HepG2 (cell line): Measurements from ENCODE around the gene GSTM1. TPM values are rescaled to one million over a fixed set of nuclear protein-coding genes. Genes with fewer than 3 reads are reported as not detected.

Experiments
- DNMT1 ChIP-seq: sonication (generic); formaldehyde crosslinking; IDR thresholded peaks from 2 replicates; pipeline ENCODE4 v1.5.1; 2020; ENCODE audit warnings: mild to moderate bottlenecking, missing genetic modification reagents
- FOXC1 ChIP-seq: sonication (generic); formaldehyde crosslinking; IDR thresholded peaks from 2 replicates; pipeline ENCODE4 v1.8.0; 2022; ENCODE audit warnings: mild to moderate bottlenecking, missing genetic modification reagents, borderline replicate concordance
- KDM3A ChIP-seq: IDR thresholded peaks from 2 replicates; pipeline ENCODE4 v1.6.1; 2018; ENCODE audit warnings: low read depth, missing compliant biosample characterization
- MAF1 ChIP-seq: sonication (generic); formaldehyde crosslinking; IDR thresholded peaks from 2 replicates; pipeline ENCODE4 v1.5.0; 2020; ENCODE audit warnings: missing genetic modification reagents, borderline replicate concordance
- NCOA1 ChIP-seq: sonication (generic); formaldehyde crosslinking; IDR thresholded peaks from 2 replicates; pipeline ENCODE4 v1.9.0; 2021; ENCODE audit warnings: missing genetic modification reagents
- POGZ ChIP-seq: sonication (generic); formaldehyde crosslinking; IDR thresholded peaks from 2 replicates; pipeline ENCODE4 v1.4.0; 2020; ENCODE audit warnings: mild to moderate bottlenecking, missing genetic modification reagents
- SALL1 ChIP-seq: sonication (generic); formaldehyde crosslinking; IDR thresholded peaks from 2 replicates; pipeline ENCODE4 v1.8.0; 2022; ENCODE audit warnings: mild to moderate bottlenecking, missing genetic modification reagents
- SP4 ChIP-seq: sonication (generic); formaldehyde crosslinking; IDR thresholded peaks from 2 replicates; pipeline ENCODE4 v1.8.1; 2023; ENCODE audit warnings: mild to moderate bottlenecking, missing genetic modification reagents
- SPEN ChIP-seq: sonication (generic); formaldehyde crosslinking; IDR thresholded peaks from 2 replicates; pipeline ENCODE4 v1.5.1; 2020; ENCODE audit warnings: low read depth, mild to moderate bottlenecking, missing genetic modification reagents
- ZFP82 ChIP-seq: sonication (generic); formaldehyde crosslinking; IDR thresholded peaks from 2 replicates; pipeline ENCODE4 v1.5.1; 2020; ENCODE audit warnings: mild to moderate bottlenecking, missing genetic modification reagents, borderline replicate concordance
- polyA plus RNA-seq, 8 experiments: library from polyadenylated mRNA; depleted of rRNA in 3 of 8; stranded (reverse) in 7 of 8; unstranded in 1 of 8; fragments of >200 nt; fragmentation: Illumina TruSeq in 4 of 8; extraction: Trizol in 4 of 8; gene quantifications; 2 replicates each; pipeline versions ENCODE4 v1.2.1 to v1.2.3, GENCODE V29; 2011 to 2016; ENCODE audit warnings: low read depth in 4 of 8, missing spikeins in 1 of 8, mixed read lengths in 1 of 8; ENCODE audit not compliant: insufficient read depth in 1 of 8
- total RNA-seq, 5 experiments: library from RNA; depleted of rRNA; stranded (reverse); fragments of >200 nt; fragmentation: Illumina TruSeq; extraction: Trizol; gene quantifications; 2 replicates each; pipeline ENCODE4 v1.2.3, GENCODE V29; 2016; ENCODE audit warnings: low read depth in 1 of 5
- TF ChIP-seq, protein P1 (sequence below): sonication (generic); formaldehyde crosslinking; IDR thresholded peaks from 2 replicates; pipeline ENCODE4 v1.4.0; 2020; ENCODE audit warnings: missing genetic modification reagents
- TF ChIP-seq, protein P2 (sequence below): sonication (generic); formaldehyde crosslinking; IDR thresholded peaks from 2 replicates; pipeline ENCODE4 v1.4.0; 2020; ENCODE audit warnings: missing genetic modification reagents
- TF ChIP-seq, protein P3 (sequence below): sonication (generic); formaldehyde crosslinking; IDR thresholded peaks from 2 replicates; pipeline ENCODE4 v1.5.0; 2020; ENCODE audit warnings: missing genetic modification reagents
- TF ChIP-seq, protein P4 (sequence below): sonication (generic); formaldehyde crosslinking; IDR thresholded peaks from 2 replicates; pipeline ENCODE4 v1.4.0; 2020; ENCODE audit warnings: missing genetic modification reagents, borderline replicate concordance
- TF ChIP-seq, protein P5 (sequence below): IDR thresholded peaks from 2 replicates; pipeline ENCODE4 v1.6.1; 2018; ENCODE audit warnings: missing genetic modification reagents, mild to moderate bottlenecking, missing compliant biosample characterization

The GSTM1 gene
- total and polyA plus RNA-seq, 2 of the 13 experiments (the other 11 are each of a cell fraction or from before 2014, with no cell fraction given) = 0.42 TPM; not detected in 1

DNA sequence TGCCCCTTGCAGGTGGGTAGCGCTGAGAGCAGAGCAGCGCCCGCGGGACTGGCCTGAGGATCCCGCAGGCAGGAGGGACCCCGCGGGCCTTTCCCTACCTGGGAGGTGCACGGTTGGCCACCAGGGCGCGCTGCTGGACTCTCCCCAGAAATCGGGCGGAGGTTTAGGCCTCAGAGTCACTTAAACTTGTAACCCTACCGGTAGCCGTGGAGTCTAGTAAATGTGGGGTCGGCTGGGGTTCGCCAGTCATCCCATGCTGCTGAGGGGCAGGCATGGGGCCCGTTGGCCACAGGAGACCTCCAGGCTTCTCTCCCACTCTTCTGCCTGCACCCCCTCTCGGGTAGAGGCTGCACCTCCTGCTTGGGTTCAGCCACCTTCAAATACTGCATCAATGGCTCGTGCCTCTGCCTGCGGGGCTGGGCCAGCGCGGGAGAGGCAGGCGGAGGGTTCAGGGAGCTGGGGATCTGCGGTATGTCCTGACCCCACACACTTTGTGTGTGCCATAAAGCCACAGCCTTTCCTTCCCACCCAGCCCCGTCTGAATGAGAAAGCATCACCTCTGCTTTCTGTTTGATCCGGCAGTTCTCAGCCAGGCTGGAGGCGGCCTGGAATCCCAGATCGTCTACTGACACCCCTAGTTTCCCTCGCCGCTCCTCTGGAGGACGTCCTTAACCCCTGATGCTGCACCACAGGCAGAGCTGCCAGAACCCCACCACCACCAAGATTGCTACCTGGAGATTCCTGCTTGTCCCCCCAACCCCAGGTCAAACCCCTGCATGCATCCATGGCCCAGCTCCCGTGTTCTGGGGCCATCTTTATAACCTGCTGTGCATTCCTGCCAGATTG, 44.0 kb upstream of the GSTM1 start (continued):
- TF ChIP-seq, protein P1, sequence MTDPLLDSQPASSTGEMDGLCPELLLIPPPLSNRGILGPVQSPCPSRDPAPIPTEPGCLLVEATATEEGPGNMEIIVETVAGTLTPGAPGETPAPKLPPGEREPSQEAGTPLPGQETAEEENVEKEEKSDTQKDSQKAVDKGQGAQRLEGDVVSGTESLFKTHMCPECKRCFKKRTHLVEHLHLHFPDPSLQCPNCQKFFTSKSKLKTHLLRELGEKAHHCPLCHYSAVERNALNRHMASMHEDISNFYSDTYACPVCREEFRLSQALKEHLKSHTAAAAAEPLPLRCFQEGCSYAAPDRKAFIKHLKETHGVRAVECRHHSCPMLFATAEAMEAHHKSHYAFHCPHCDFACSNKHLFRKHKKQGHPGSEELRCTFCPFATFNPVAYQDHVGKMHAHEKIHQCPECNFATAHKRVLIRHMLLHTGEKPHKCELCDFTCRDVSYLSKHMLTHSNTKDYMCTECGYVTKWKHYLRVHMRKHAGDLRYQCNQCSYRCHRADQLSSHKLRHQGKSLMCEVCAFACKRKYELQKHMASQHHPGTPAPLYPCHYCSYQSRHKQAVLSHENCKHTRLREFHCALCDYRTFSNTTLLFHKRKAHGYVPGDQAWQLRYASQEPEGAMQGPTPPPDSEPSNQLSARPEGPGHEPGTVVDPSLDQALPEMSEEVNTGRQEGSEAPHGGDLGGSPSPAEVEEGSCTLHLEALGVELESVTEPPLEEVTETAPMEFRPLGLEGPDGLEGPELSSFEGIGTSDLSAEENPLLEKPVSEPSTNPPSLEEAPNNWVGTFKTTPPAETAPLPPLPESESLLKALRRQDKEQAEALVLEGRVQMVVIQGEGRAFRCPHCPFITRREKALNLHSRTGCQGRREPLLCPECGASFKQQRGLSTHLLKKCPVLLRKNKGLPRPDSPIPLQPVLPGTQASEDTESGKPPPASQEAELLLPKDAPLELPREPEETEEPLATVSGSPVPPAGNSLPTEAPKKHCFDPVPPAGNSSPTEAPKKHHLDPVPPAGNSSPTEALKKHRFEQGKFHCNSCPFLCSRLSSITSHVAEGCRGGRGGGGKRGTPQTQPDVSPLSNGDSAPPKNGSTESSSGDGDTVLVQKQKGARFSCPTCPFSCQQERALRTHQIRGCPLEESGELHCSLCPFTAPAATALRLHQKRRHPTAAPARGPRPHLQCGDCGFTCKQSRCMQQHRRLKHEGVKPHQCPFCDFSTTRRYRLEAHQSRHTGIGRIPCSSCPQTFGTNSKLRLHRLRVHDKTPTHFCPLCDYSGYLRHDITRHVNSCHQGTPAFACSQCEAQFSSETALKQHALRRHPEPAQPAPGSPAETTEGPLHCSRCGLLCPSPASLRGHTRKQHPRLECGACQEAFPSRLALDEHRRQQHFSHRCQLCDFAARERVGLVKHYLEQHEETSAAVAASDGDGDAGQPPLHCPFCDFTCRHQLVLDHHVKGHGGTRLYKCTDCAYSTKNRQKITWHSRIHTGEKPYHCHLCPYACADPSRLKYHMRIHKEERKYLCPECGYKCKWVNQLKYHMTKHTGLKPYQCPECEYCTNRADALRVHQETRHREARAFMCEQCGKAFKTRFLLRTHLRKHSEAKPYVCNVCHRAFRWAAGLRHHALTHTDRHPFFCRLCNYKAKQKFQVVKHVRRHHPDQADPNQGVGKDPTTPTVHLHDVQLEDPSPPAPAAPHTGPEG (CRISPR knock-in tag) = no peak
- TF ChIP-seq SPEN (CRISPR knock-in tag) = peak; percentile 64
- 0 out of 2 replicates have a peak, but pooled peaks have one; percentile 21 for TF ChIP-seq POGZ (CRISPR knock-in tag)
- TF ChIP-seq FOXC1 (CRISPR knock-in tag) = peak; percentile 59; the same call in 1 of the 2 replicates
- no peak for TF ChIP-seq ZFP82 (CRISPR knock-in tag)
- TF ChIP-seq, protein P2, sequence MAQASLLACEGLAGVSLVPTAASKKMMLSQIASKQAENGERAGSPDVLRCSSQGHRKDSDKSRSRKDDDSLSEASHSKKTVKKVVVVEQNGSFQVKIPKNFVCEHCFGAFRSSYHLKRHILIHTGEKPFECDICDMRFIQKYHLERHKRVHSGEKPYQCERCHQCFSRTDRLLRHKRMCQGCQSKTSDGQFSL (CRISPR knock-in tag) = 0 out of 2 replicates have a peak, but pooled peaks have one; percentile 45
- TF ChIP-seq SALL1 = peak; percentile 60
- TF ChIP-seq, protein P3, sequence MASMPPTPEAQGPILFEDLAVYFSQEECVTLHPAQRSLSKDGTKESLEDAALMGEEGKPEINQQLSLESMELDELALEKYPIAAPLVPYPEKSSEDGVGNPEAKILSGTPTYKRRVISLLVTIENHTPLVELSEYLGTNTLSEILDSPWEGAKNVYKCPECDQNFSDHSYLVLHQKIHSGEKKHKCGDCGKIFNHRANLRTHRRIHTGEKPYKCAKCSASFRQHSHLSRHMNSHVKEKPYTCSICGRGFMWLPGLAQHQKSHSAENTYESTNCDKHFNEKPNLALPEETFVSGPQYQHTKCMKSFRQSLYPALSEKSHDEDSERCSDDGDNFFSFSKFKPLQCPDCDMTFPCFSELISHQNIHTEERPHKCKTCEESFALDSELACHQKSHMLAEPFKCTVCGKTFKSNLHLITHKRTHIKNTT (CRISPR knock-in tag) = no peak
- no peak for TF ChIP-seq NCOA1 (CRISPR knock-in tag)
- no peak for TF ChIP-seq DNMT1 (CRISPR knock-in tag)
- 0 out of 2 replicates have a peak, but pooled peaks have one; percentile 48 for TF ChIP-seq MAF1 (CRISPR knock-in tag)
- 0 out of 2 replicates have a peak, but pooled peaks have one; percentile 21 for TF ChIP-seq KDM3A (CRISPR knock-in tag)
- TF ChIP-seq, protein P4, sequence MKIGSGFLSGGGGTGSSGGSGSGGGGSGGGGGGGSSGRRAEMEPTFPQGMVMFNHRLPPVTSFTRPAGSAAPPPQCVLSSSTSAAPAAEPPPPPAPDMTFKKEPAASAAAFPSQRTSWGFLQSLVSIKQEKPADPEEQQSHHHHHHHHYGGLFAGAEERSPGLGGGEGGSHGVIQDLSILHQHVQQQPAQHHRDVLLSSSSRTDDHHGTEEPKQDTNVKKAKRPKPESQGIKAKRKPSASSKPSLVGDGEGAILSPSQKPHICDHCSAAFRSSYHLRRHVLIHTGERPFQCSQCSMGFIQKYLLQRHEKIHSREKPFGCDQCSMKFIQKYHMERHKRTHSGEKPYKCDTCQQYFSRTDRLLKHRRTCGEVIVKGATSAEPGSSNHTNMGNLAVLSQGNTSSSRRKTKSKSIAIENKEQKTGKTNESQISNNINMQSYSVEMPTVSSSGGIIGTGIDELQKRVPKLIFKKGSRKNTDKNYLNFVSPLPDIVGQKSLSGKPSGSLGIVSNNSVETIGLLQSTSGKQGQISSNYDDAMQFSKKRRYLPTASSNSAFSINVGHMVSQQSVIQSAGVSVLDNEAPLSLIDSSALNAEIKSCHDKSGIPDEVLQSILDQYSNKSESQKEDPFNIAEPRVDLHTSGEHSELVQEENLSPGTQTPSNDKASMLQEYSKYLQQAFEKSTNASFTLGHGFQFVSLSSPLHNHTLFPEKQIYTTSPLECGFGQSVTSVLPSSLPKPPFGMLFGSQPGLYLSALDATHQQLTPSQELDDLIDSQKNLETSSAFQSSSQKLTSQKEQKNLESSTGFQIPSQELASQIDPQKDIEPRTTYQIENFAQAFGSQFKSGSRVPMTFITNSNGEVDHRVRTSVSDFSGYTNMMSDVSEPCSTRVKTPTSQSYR (CRISPR knock-in tag) = no peak
- peak; percentile 32; the same call in 1 of the 2 replicates for TF ChIP-seq SP4 (CRISPR knock-in tag)
- TF ChIP-seq, protein P5, sequence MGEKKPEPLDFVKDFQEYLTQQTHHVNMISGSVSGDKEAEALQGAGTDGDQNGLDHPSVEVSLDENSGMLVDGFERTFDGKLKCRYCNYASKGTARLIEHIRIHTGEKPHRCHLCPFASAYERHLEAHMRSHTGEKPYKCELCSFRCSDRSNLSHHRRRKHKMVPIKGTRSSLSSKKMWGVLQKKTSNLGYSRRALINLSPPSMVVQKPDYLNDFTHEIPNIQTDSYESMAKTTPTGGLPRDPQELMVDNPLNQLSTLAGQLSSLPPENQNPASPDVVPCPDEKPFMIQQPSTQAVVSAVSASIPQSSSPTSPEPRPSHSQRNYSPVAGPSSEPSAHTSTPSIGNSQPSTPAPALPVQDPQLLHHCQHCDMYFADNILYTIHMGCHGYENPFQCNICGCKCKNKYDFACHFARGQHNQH = no peak
